Panc1 (cell line): ENCODE data around the gene SART3. TPM values are rescaled to one million over a fixed set of nuclear protein-coding genes. Genes with fewer than 3 reads are reported as not detected.

Experiments
- ATAC-seq: fragments of 200-7000 bp; cut with Tn5 transposase; 2 replicates; pipeline ENCODE4 v1.9.1; 2020; ENCODE audit warnings: mild to moderate bottlenecking, moderate library complexity
- BruUV-seq: library from RNA; stranded (reverse); fragments of 400-500 nt; replicated peaks from 2 replicates; lab custom pipeline; 2021; lab: Mats Ljungman, UMichigan
- CTCF ChIA-PET: fragments of 300-600 bp; sonication (Branson Sonifier 250); formaldehyde crosslinking; loops from one replicate; lab custom pipeline; 2022; ENCODE audit warnings: antibody characterized with exemption; lab: Charles Lee
- POLR2A ChIA-PET: fragments of 300-600 bp; sonication (Branson Sonifier 250); formaldehyde crosslinking; loops from one replicate; lab custom pipeline; 2022; ENCODE audit warnings: antibody characterized with exemption; lab: Charles Lee
- DNase-seq: peaks from one replicate; pipeline ENCODE4 v3.0.0-alpha.2; 2010; ENCODE audit warnings: low read depth, low spot score
- H3K27ac ChIP-seq: 2 replicates; pipeline ENCODE4 v1.5.1; 2011; ENCODE audit warnings: mild to moderate bottlenecking, low read length, inconsistent platforms
- H3K27me3 ChIP-seq: fragments of 200-500 bp; sonication (Bioruptor generic); 2 replicates; pipeline ENCODE4 v1.6.0; 2014; ENCODE audit warnings: low read length, inconsistent platforms; ENCODE audit not compliant: control insufficient read depth, insufficient read depth
- H3K36me3 ChIP-seq: fragments of 200-500 bp; sonication (Bioruptor generic); 2 replicates; pipeline ENCODE4 v1.5.1; 2014; ENCODE audit warnings: inconsistent platforms, mild to moderate bottlenecking, low read length, moderate library complexity; ENCODE audit not compliant: control insufficient read depth, insufficient read depth
- H3K4me1 ChIP-seq: 2 replicates; pipeline ENCODE4 v1.5.1; 2011; ENCODE audit warnings: inconsistent platforms, mild to moderate bottlenecking, low read length, moderate library complexity; ENCODE audit not compliant: control insufficient read depth, insufficient read depth
- H3K4me3 ChIP-seq, 2 experiments: 2 replicates each; pipeline ENCODE4 v1.5.1; 2011 to 2012; ENCODE audit warnings: low read depth in 2 of 2, low read length in 2 of 2, mild to moderate bottlenecking in 2 of 2, inconsistent platforms in 1 of 2, moderate library complexity in 1 of 2
- H3K9me3 ChIP-seq: fragments of 200-500 bp; sonication (Bioruptor generic); 2 replicates; pipeline ENCODE4 v1.5.1; 2014; ENCODE audit warnings: low read depth, mild to moderate bottlenecking, inconsistent platforms, low read length, moderate library complexity; ENCODE audit not compliant: control insufficient read depth, insufficient read depth
- CTCF ChIP-seq: fragments of 450-650 bp; IDR thresholded peaks from 2 replicates; pipeline ENCODE4 v1.5.1; 2017; ENCODE audit warnings: mild to moderate bottlenecking
- POLR2AphosphoS5 ChIP-seq: IDR thresholded peaks from 2 replicates; pipeline ENCODE4 v1.6.1; 2012; ENCODE audit warnings: mild to moderate bottlenecking, low read depth, low read length, moderate library complexity
- SIN3A ChIP-seq: IDR thresholded peaks from 2 replicates; pipeline ENCODE4 v1.6.1; 2012; ENCODE audit warnings: low read depth, mild to moderate bottlenecking, low read length, moderate library complexity, borderline replicate concordance; ENCODE audit not compliant: insufficient read depth
- TCF7L2 ChIP-seq: IDR thresholded peaks from 2 replicates; pipeline ENCODE4 v1.6.1; 2011; ENCODE audit warnings: mild to moderate bottlenecking, low read depth, low read length, inconsistent platforms
- in situ Hi-C: cut with HindIII; loops from 2 replicates; pipeline ENCODE4 v1.10.0; 2016; ENCODE audit warnings: low sequenced_read_pairs, low pct_unique_long_range_greater_than_20kb
- intact Hi-C: fragments of 100-400 bp; cut with micrococcal nuclease; formaldehyde crosslinking; loops from one replicate; pipeline ENCODE4 v1.10.0; 2022; ENCODE audit not compliant: unreplicated experiment
- total RNA-seq: library from RNA; stranded (reverse); gene quantifications from one replicate; pipeline ENCODE4 v1.2.1, GENCODE V29; 2021; ENCODE audit not compliant: unreplicated experiment
- TF ChIP-seq, protein P1 (sequence below), 2 experiments: IDR thresholded peaks; 2 replicates each; pipeline ENCODE4 v1.6.1; 2011 to 2012; ENCODE audit warnings: low read depth in 2 of 2, control low read depth in 1 of 2, low read length in 1 of 2, mild to moderate bottlenecking in 1 of 2, moderate library complexity in 1 of 2; ENCODE audit not compliant: insufficient read depth in 1 of 2

The SART3 gene
- total RNA-seq, 1 experiment from 2014 or later: 55.9 TPM

DNA sequence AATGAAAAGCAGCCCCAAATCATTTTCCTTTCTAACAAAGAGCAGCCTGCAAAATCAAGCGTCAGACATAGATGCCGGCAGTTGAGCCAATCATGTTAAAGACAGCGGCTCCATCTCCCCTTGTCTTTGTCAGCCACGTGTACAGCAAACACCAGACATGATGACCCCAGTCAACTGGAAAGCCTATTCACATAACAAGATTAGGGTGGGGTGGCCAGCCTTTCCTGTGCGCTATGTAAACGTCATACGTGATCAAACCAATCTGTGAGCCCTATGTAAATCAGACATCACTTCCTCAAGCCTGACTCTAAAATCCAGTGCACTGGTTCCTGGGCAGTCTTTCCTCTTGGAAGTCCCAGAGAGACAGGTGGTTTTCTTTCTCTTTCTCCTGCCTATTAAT, 55.8 kb downstream of the SART3 start:
- DNase-seq (no peak), ATAC-seq (no peak)
- Histone ChIP-seq H3K9me3 (peaks cover 6% of the 10 kb centered on the region; the same call in 1 of the 2 replicates), H3K27ac (no peak overlapping the region), H3K36me3 (no peaks in the 10 kb centered on the region), H3K4me1 (no peaks in the 10 kb centered on the region), H3K27me3 (no peaks in the 10 kb centered on the region), H3K4me3 (no peak overlapping the region)
- intact Hi-C loops: no loop called here
- POLR2A ChIA-PET: no interaction called here
- CTCF ChIA-PET: no interaction called here
- TF ChIP-seq SIN3A (no peak), CTCF (no peak), TCF7L2 (no peak), POLR2AphosphoS5 (no peak)
- TF ChIP-seq, protein P1, sequence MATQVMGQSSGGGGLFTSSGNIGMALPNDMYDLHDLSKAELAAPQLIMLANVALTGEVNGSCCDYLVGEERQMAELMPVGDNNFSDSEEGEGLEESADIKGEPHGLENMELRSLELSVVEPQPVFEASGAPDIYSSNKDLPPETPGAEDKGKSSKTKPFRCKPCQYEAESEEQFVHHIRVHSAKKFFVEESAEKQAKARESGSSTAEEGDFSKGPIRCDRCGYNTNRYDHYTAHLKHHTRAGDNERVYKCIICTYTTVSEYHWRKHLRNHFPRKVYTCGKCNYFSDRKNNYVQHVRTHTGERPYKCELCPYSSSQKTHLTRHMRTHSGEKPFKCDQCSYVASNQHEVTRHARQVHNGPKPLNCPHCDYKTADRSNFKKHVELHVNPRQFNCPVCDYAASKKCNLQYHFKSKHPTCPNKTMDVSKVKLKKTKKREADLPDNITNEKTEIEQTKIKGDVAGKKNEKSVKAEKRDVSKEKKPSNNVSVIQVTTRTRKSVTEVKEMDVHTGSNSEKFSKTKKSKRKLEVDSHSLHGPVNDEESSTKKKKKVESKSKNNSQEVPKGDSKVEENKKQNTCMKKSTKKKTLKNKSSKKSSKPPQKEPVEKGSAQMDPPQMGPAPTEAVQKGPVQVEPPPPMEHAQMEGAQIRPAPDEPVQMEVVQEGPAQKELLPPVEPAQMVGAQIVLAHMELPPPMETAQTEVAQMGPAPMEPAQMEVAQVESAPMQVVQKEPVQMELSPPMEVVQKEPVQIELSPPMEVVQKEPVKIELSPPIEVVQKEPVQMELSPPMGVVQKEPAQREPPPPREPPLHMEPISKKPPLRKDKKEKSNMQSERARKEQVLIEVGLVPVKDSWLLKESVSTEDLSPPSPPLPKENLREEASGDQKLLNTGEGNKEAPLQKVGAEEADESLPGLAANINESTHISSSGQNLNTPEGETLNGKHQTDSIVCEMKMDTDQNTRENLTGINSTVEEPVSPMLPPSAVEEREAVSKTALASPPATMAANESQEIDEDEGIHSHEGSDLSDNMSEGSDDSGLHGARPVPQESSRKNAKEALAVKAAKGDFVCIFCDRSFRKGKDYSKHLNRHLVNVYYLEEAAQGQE (IDR thresholded peaks at IDR 0.05; ENCODE audit: insufficient read depth in 1 of 2, low read depth in 2 of 2, low read length in 1 of 2): no peak
- BruUV-seq: no TSS peak
- in situ Hi-C loops: no loop called here

DNA sequence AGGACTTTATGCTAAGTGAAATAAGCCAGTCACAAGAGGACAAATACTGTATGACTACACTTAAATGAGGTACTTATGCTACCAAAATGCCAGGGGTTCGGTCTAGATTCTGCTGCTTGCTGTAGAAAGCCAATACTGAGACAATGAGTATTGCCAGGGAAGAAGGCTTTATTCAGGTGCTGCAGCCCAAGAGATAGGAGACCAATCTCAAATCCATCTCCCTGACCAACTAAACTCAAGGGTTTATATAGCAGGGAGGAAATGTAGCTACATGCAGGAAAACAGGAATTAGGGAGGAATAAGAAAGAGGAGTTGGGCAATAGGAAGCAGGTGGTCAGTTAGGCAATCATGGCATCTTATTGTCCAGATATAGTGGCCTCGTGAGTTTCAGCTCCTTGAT, 58.1 kb downstream of the SART3 start:
- Histone ChIP-seq H3K4me3 (no peak overlapping the region), H3K4me1 (no peaks in the 10 kb centered on the region), H3K27me3 (no peaks in the 10 kb centered on the region; the same call in 1 of the 2 replicates), H3K36me3 (no peaks in the 10 kb centered on the region), H3K27ac (no peak overlapping the region), H3K9me3 (peaks cover 6% of the 10 kb centered on the region; the same call in 1 of the 2 replicates)
- TF ChIP-seq TCF7L2: no peak
- TF ChIP-seq, protein P1 (IDR thresholded peaks at IDR 0.05; ENCODE audit: insufficient read depth in 1 of 2, low read depth in 2 of 2, low read length in 1 of 2): no peak
- TF ChIP-seq POLR2AphosphoS5: no peak
- no peak for TF ChIP-seq CTCF
- no peak for TF ChIP-seq SIN3A
- in situ Hi-C loops (no loop called here), intact Hi-C loops (no loop called here)
- no TSS peak for BruUV-seq
- ChIA-PET POLR2A (no interaction called here), CTCF (no interaction called here)
- no peak for ATAC-seq
- no peak for DNase-seq
